GM21381 (cell line): ENCODE measurements around the gene CELSR1.

ENCODE experiments used
- ATAC-seq: cut with Tn5 transposase; IDR thresholded peaks from one replicate; pipeline ENCODE4 v1.9.1; 2021; ENCODE audit warnings: mild to moderate bottlenecking, moderate library complexity; ENCODE audit not compliant: unreplicated experiment

CELSR1 gene

GRCh38 chr22:46368871-46369715 lies 168.3 kb downstream of the CELSR1 start:
- ATAC-seq: no peak

- no peak for ATAC-seq
Observed at GRCh38 chr22:46368422-46368821, 169.0 kb downstream of the CELSR1 start.

GRCh38 chr22:46367707-46368191 lies 169.7 kb downstream of the CELSR1 start:
- no peak for ATAC-seq

GRCh38 chr22:46366801-46367706 lies 170.4 kb downstream of the CELSR1 start:
- no peak for ATAC-seq

GRCh38 chr22:46366327-46366731 lies 171.1 kb downstream of the CELSR1 start:
- no peak for ATAC-seq

GRCh38 chr22:46365166-46365624 lies 172.2 kb downstream of the CELSR1 start:
- ATAC-seq: no peak

GRCh38 chr22:46364341-46365165 lies 172.9 kb downstream of the CELSR1 start:
- no peak for ATAC-seq

- no peak for ATAC-seq
Observed at GRCh38 chr22:46363611-46364321, 173.7 kb downstream of the CELSR1 start.

GRCh38 chr22:46362934-46363515 lies 174.4 kb downstream of the CELSR1 start:
- ATAC-seq: no peak

- ATAC-seq: no peak
Observed at GRCh38 chr22:46362203-46362933, 175.1 kb downstream of the CELSR1 start.

- no peak for ATAC-seq
Observed at GRCh38 chr22:46361826-46362202, 175.6 kb downstream of the CELSR1 start.

GRCh38 chr22:46360891-46361290 lies 176.5 kb downstream of the CELSR1 start:
- no peak for ATAC-seq

- no peak for ATAC-seq
Observed at GRCh38 chr22:46360097-46360496, 177.3 kb downstream of the CELSR1 start.

- no peak for ATAC-seq
Observed at GRCh38 chr22:46359362-46359761, 178.1 kb downstream of the CELSR1 start.

- ATAC-seq: no peak
Observed at GRCh38 chr22:46358766-46359165, 178.7 kb downstream of the CELSR1 start.

- no peak for ATAC-seq
Observed at GRCh38 chr22:46357711-46358520, 179.5 kb downstream of the CELSR1 start.

- no peak for ATAC-seq
Observed at GRCh38 chr22:46356496-46357480, 180.6 kb downstream of the CELSR1 start.
